GM10266 (cell line): ENCODE measurements around the gene CSF1R.

Source experiments
- DNase-seq: peaks from one replicate; pipeline ENCODE4 v3.0.0; 2012; ENCODE audit errors: extremely low spot score
- CTCF ChIP-seq: IDR thresholded peaks from 2 replicates; pipeline ENCODE4 v1.5.1; 2012; ENCODE audit warnings: mild to moderate bottlenecking, low read depth; ENCODE audit not compliant: control insufficient read depth, insufficient read depth; ENCODE audit errors: missing control alignments

CSF1R gene

GRCh38 chr5:150120062-150120441, 33.7 kb upstream of the CSF1R start:
- TF ChIP-seq CTCF, result no peak

GRCh38 chr5:150119421-150120061, 33.2 kb upstream of the CSF1R start:
- peak; percentile 30 for TF ChIP-seq CTCF
- no peak for DNase-seq

More at GRCh38 chr5:150120062-150120441, 33.7 kb upstream of the CSF1R start:
- no peak for DNase-seq

- no peak for DNase-seq
- no peak for TF ChIP-seq CTCF
Measured at GRCh38 chr5:150118561-150119229, 32.3 kb upstream of the CSF1R start.

- DNase-seq, result no peak
- no peak for TF ChIP-seq CTCF
Measured at GRCh38 chr5:150117945-150118560, 31.7 kb upstream of the CSF1R start.

GRCh38 chr5:150116667-150117400, 30.5 kb upstream of the CSF1R start:
- no peak for TF ChIP-seq CTCF
- no peak for DNase-seq

- no peak for DNase-seq
Measured at GRCh38 chr5:150114773-150115408, 28.5 kb upstream of the CSF1R start.

More at GRCh38 chr5:150114773-150115408, 28.5 kb upstream of the CSF1R start:
- TF ChIP-seq CTCF, result no peak
